SK-N-SH treated with all-trans-retinoic acid at 6 μM for 48 hours (cell line): ENCODE measurements around the gene CUTA.

Experiments
- ARNTL ChIP-seq: fragments of 450-650 bp; formaldehyde crosslinking; IDR thresholded peaks from 2 replicates; pipeline ENCODE4 v1.5.0; 2020; ENCODE audit warnings: low read depth, mild to moderate bottlenecking, moderate library complexity, borderline replicate concordance
- BACH2 ChIP-seq: fragments of 250-450 bp; sonication (Bioruptor Pico); IDR thresholded peaks from 2 replicates; pipeline ENCODE4 v1.9.0; 2021; ENCODE audit warnings: mild to moderate bottlenecking, borderline replicate concordance
- ZC3H10 ChIP-seq: fragments of 250-450 bp; sonication (Bioruptor Pico); IDR thresholded peaks from 2 replicates; pipeline ENCODE4 v1.5.1; 2021; ENCODE audit warnings: mild to moderate bottlenecking, moderate library complexity
- TF ChIP-seq, protein P1 (sequence below): fragments of 250-450 bp; sonication (Bioruptor Pico); IDR thresholded peaks from 2 replicates; pipeline ENCODE4 v1.8.0; 2020; ENCODE audit warnings: mild to moderate bottlenecking, moderate library complexity, borderline replicate concordance

GRCh38 chr6:33417903-33418689 is at the start of gene CUTA:
- TF ChIP-seq, protein P1, sequence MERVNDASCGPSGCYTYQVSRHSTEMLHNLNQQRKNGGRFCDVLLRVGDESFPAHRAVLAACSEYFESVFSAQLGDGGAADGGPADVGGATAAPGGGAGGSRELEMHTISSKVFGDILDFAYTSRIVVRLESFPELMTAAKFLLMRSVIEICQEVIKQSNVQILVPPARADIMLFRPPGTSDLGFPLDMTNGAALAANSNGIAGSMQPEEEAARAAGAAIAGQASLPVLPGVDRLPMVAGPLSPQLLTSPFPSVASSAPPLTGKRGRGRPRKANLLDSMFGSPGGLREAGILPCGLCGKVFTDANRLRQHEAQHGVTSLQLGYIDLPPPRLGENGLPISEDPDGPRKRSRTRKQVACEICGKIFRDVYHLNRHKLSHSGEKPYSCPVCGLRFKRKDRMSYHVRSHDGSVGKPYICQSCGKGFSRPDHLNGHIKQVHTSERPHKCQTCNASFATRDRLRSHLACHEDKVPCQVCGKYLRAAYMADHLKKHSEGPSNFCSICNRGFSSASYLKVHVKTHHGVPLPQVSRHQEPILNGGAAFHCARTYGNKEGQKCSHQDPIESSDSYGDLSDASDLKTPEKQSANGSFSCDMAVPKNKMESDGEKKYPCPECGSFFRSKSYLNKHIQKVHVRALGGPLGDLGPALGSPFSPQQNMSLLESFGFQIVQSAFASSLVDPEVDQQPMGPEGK (CRISPR knock-in tag) = no peak
- TF ChIP-seq BACH2 (CRISPR knock-in tag) (no peak), ZC3H10 (CRISPR knock-in tag) (no peak), ARNTL (CRISPR knock-in tag) (no peak)
